Esophagus muscularis mucosa (tissue), 4 donors: ENCODE measurements around the gene PBX3. TPM values are rescaled to one million over a fixed set of nuclear protein-coding genes. Genes with fewer than 3 reads are reported as not detected.

Experiments used
- DNase-seq: peaks from one replicate; pipeline ENCODE4 v3.0.0-alpha.2; 2017; ENCODE audit errors: extremely low spot score
- H3K27ac ChIP-seq, 4 donors: fragments of 200-600 bp; sonication (generic); replicated peaks in 1 of 4; 1 replicate in 3 of 4; 2 replicates in 1 of 4; pipeline ENCODE4 v1.5.1; 2016 to 2019; ENCODE audit warnings: mild to moderate bottlenecking in 1 of 4
- H3K27me3 ChIP-seq, 4 donors: fragments of 200-600 bp; sonication (generic); one replicate each; pipeline versions ENCODE4 v1.5.1 to v1.6.0; 2016 to 2019
- H3K36me3 ChIP-seq, 4 donors: fragments of 200-600 bp; sonication (generic); one replicate each; pipeline ENCODE4 v1.5.1; 2016 to 2019
- H3K4me1 ChIP-seq, 4 donors: fragments of 200-600 bp; sonication (generic); one replicate each; pipeline ENCODE4 v1.5.1; 2016 to 2019
- H3K4me3 ChIP-seq, 4 donors: fragments of 200-600 bp; sonication (generic); 1 replicate in 2 of 4; 2 replicates in 2 of 4; pipeline ENCODE4 v1.5.1; 2016 to 2019; ENCODE audit warnings: mild to moderate bottlenecking in 4 of 4, moderate library complexity in 1 of 4
- H3K9me3 ChIP-seq, 4 donors: fragments of 200-600 bp; sonication (generic); 1 replicate in 3 of 4; 2 replicates in 1 of 4; pipeline ENCODE4 v1.5.1; 2016 to 2019
- CTCF ChIP-seq, 3 experiments: fragments of 200-600 bp in 2 of 3; fragments of 450-650 bp in 1 of 3; sonication (generic) in 2 of 3; IDR thresholded peaks; one replicate each; pipeline ENCODE4 v1.5.1; 2017 to 2019; ENCODE audit warnings: antibody characterized with exemption in 3 of 3, mild to moderate bottlenecking in 2 of 3, moderate library complexity in 1 of 3
- EP300 ChIP-seq: sonication (generic); formaldehyde crosslinking; IDR thresholded peaks from one replicate; pipeline ENCODE4 v1.6.1; 2017; ENCODE audit warnings: antibody characterized with exemption
- POLR2A ChIP-seq: fragments of 450-650 bp; IDR thresholded peaks from one replicate; pipeline ENCODE4 v1.6.1; 2017; ENCODE audit warnings: antibody characterized with exemption, moderate library complexity, mild to moderate bottlenecking, low read depth
- POLR2AphosphoS5 ChIP-seq, 2 donors: sonication (generic); formaldehyde crosslinking; IDR thresholded peaks; one replicate each; pipeline ENCODE4 v1.6.1; 2017; ENCODE audit warnings: antibody characterized with exemption in 2 of 2
- WGBS: methylation state at CpG from one replicate; pipeline ENCODE4 v1.1.5; 2018; 5-methylcytosine and 5-hydroxymethylcytosine counted together
- intact Hi-C: fragments of 100-400 bp; cut with DNase I; formaldehyde crosslinking; loops from one replicate; pipeline ENCODE4 v1.15.1; 2023
- total RNA-seq, 4 donors: library from RNA; depleted of rRNA; stranded (reverse); fragments of >200 nt; gene quantifications; one replicate each; pipeline versions ENCODE4 v1.1.0 to v1.2.1, GENCODE V29; 2016

The PBX3 gene
- total RNA-seq, 4 donors from 2014 or later = 50.1 to 82.4 (median 54.3) TPM

GRCh38 chr9:125807079-125807478, 59.9 kb downstream of the PBX3 start:
- WGBS = 92% methylated on average over 3 of the region's 3 CpGs
- H3K4me1 ChIP-seq = peaks cover 0 to 25% (median 18%) of the 10 kb centered on the region in 4 donors
- TF ChIP-seq POLR2A (no peak), CTCF (IDR thresholded peaks at IDR 0.05) (no peak), POLR2AphosphoS5 (IDR thresholded peaks at IDR 0.05) (no peak), EP300 (no peak)
- H3K27me3 ChIP-seq = no peaks in the 10 kb centered on the region
- intact Hi-C loops = no loop called here
- no peak overlapping the region for H3K4me3 ChIP-seq
- no peaks in the 10 kb centered on the region for H3K36me3 ChIP-seq
- H3K9me3 ChIP-seq = no peaks in the 10 kb centered on the region
- no peak overlapping the region for H3K27ac ChIP-seq
- no peak for DNase-seq

GRCh38 chr9:125810161-125810560, 63.0 kb downstream of the PBX3 start:
- Histone ChIP-seq H3K4me3 (no peak overlapping the region), H3K9me3 (no peaks in the 10 kb centered on the region), H3K36me3 (no peaks in the 10 kb centered on the region), H3K27ac (no peak overlapping the region), H3K27me3 (no peaks in the 10 kb centered on the region), H3K4me1 (peaks cover 0 to 16% (median 8%) of the 10 kb centered on the region in 4 donors)
- no peak for DNase-seq
- TF ChIP-seq EP300 = no peak
- no peak for TF ChIP-seq CTCF (IDR thresholded peaks at IDR 0.05)
- intact Hi-C loops = no loop called here

- WGBS = 84% methylated on average over 3 of the region's 3 CpGs
- Histone ChIP-seq H3K27me3 (no peaks in the 10 kb centered on the region), H3K9me3 (no peaks in the 10 kb centered on the region), H3K4me3 (no peak overlapping the region), H3K4me1 (peaks cover 0 to 8% (median 4%) of the 10 kb centered on the region in 4 donors), H3K27ac (no peak overlapping the region), H3K36me3 (no peaks in the 10 kb centered on the region)
- no peak for DNase-seq
- TF ChIP-seq EP300 (no peak), POLR2AphosphoS5 (IDR thresholded peaks at IDR 0.05) (no peak), CTCF (IDR thresholded peaks at IDR 0.05) (no peak), POLR2A (no peak)
- intact Hi-C loops = no loop called here
Measured at GRCh38 chr9:125811002-125811401, 63.8 kb downstream of the PBX3 start.

GRCh38 chr9:125812403-125812802, 65.2 kb downstream of the PBX3 start:
- WGBS = 94% methylated on average over 6 of the region's 6 CpGs
- Histone ChIP-seq H3K9me3 (no peaks in the 10 kb centered on the region), H3K27me3 (no peaks in the 10 kb centered on the region), H3K27ac (no peak overlapping the region), H3K36me3 (no peaks in the 10 kb centered on the region), H3K4me1 (peaks cover 0 to 3% (median 0%) of the 10 kb centered on the region in 4 donors), H3K4me3 (no peak overlapping the region)
- DNase-seq = no peak
- intact Hi-C loops = no loop called here
- TF ChIP-seq POLR2AphosphoS5 (IDR thresholded peaks at IDR 0.05) = no peak
- TF ChIP-seq CTCF (IDR thresholded peaks at IDR 0.05) = no peak
- TF ChIP-seq POLR2A = no peak
- no peak for TF ChIP-seq EP300

GRCh38 chr9:125815568-125815967, 68.4 kb downstream of the PBX3 start:
- no peak overlapping the region for H3K27ac ChIP-seq
- 96% methylated on average over 1 of the region's 1 CpG for WGBS
- H3K27me3 ChIP-seq = no peaks in the 10 kb centered on the region
- intact Hi-C loops = no loop called here
- H3K9me3 ChIP-seq = no peaks in the 10 kb centered on the region
- TF ChIP-seq POLR2A (no peak), POLR2AphosphoS5 (IDR thresholded peaks at IDR 0.05) (no peak), EP300 (no peak), CTCF (IDR thresholded peaks at IDR 0.05) (no peak)
- no peak for DNase-seq
- peaks cover 4 to 8% (median 5%) of the 10 kb centered on the region in 4 donors for H3K4me1 ChIP-seq
- peaks cover 0 to 3% (median 0%) of the 10 kb centered on the region in 4 donors for H3K36me3 ChIP-seq
- H3K4me3 ChIP-seq = no peak overlapping the region
